GM18499 (cell line): ENCODE measurements around the gene ESRRA.
A peak's percentile ranks its signal among the peaks of the same experiment; 100 is the strongest.

Source experiments
- ATAC-seq: cut with Tn5 transposase; IDR thresholded peaks from one replicate; pipeline ENCODE4 v1.9.1; 2021; ENCODE audit warnings: moderate number of reproducible peaks; ENCODE audit not compliant: insufficient read depth, unreplicated experiment

The ESRRA gene

GRCh38 chr11:64269540-64270220 lies 35.6 kb upstream of the ESRRA start:
- peak; percentile 47 for ATAC-seq

- no peak for ATAC-seq
Measured at GRCh38 chr11:64275031-64275800, 30.1 kb upstream of the ESRRA start.

- ATAC-seq: no peak
Measured at GRCh38 chr11:64275841-64276240, 29.5 kb upstream of the ESRRA start.

- ATAC-seq: no peak
Measured at GRCh38 chr11:64276653-64277431, 28.5 kb upstream of the ESRRA start.

- no peak for ATAC-seq
Measured at GRCh38 chr11:64278576-64279190, 26.6 kb upstream of the ESRRA start.

- no peak for ATAC-seq
Measured at GRCh38 chr11:64281957-64282770, 23.2 kb upstream of the ESRRA start.

- no peak for ATAC-seq
Measured at GRCh38 chr11:64283092-64283491, 22.2 kb upstream of the ESRRA start.

GRCh38 chr11:64284048-64284961 lies 21.0 kb upstream of the ESRRA start, which contains the start of gene BAD:
BAD (minus strand) TSS chr11:64284665; CDS start chr11:64284368, 297 bp downstream.
- ATAC-seq: peak; percentile 38

- ATAC-seq: peak; percentile 40
Measured at GRCh38 chr11:64284962-64285884, 20.1 kb upstream of the ESRRA start, which contains the start of gene GPR137. GPR137 (plus strand) TSS chr11:64285848; CDS start chr11:64286525, 677 bp downstream.

GRCh38 chr11:64285885-64286800 lies 19.2 kb upstream of the ESRRA start:
- ATAC-seq: no peak

GRCh38 chr11:64286801-64287159 lies 18.5 kb upstream of the ESRRA start:
- no peak for ATAC-seq

- ATAC-seq: no peak
Measured at GRCh38 chr11:64287676-64288352, 17.5 kb upstream of the ESRRA start.

GRCh38 chr11:64288353-64288750 lies 17.0 kb upstream of the ESRRA start:
- no peak for ATAC-seq

GRCh38 chr11:64289002-64289564 lies 16.2 kb upstream of the ESRRA start:
- no peak for ATAC-seq

- no peak for ATAC-seq
Measured at GRCh38 chr11:64290352-64291261, 14.7 kb upstream of the ESRRA start.
